H1 (cell line): ENCODE data around the gene MUC5AC. TPM values are rescaled to one million over a fixed set of nuclear protein-coding genes. Genes with fewer than 3 reads are reported as not detected.

Experiments used
- CBX5 ChIP-seq: fragments of 300-800, 300-1000 bp; sonication (generic); IDR thresholded peaks from 2 replicates; pipeline ENCODE4 v1.7.1; 2016; ENCODE audit warnings: antibody characterized with exemption, low read length, low read depth
- polyA plus RNA-seq, 7 experiments: library from polyadenylated mRNA; depleted of rRNA in 3 of 7; stranded (reverse) in 5 of 7; unstranded in 2 of 7; fragments of >200 nt in 5 of 7; fragments of 200-250 nt in 2 of 7; gene quantifications; 1 replicate in 5 of 7; 2 replicates in 1 of 7; 4 replicates in 1 of 7; pipeline versions ENCODE4 v1.2.1 to v1.2.3, GENCODE V29; 2011 to 2013; ENCODE audit warnings: missing spikeins in 2 of 7, mixed read lengths in 2 of 7
- total RNA-seq: library from RNA; stranded (reverse); fragmentation: NEBNext Ultra II Directional; extraction: Animal tissue kit (Norgen Biotek cat#: 25700); gene quantifications from 2 replicates; pipeline ENCODE4 v1.2.1, GENCODE V29; 2021

Gene MUC5AC
- total and polyA plus RNA-seq, 2 of the 8 experiments (the other 6 are each of a cell fraction or from before 2014, with no cell fraction given): not detected

GRCh38 chr11:1202776-1203504 is 45.2 kb downstream of the MUC5AC start (continued):
- TF ChIP-seq CBX5: no peak
